Measurements from ENCODE around the gene FMNL2.

GRCh38 chr2:152363936-152364335, 29.0 kb downstream of the FMNL2 start:
- no peak for TF ChIP-seq CTCF (conservative IDR thresholded peaks at IDR 0.05; ENCODE audit: low read depth, low read length)
- no peak for TF ChIP-seq ELK1 (IDR thresholded peaks at IDR 0.05; ENCODE audit: borderline replicate concordance, low read depth, low read length)
- no peak for TF ChIP-seq POLR2A (IDR thresholded peaks at IDR 0.05; ENCODE audit: low read depth, low read length)

Measured in IMR-90 (cell line).